Measurements from ENCODE around the gene PHKA2.

GRCh38 chrX:18949944-18950301, 34.0 kb downstream of the PHKA2 start:
- no peak for TF ChIP-seq CTCF (IDR thresholded peaks at IDR 0.05; ENCODE audit: low read depth, low read length, missing input control)
- TF ChIP-seq SP1 (IDR thresholded peaks at IDR 0.05): no peak
- no peak for TF ChIP-seq YY1 (IDR thresholded peaks at IDR 0.05)
- no peak for TF ChIP-seq GABPA (IDR thresholded peaks at IDR 0.05 in 1 of 2, conservative IDR thresholded peaks at IDR 0.05 in 1 of 2)
- TF ChIP-seq RAD21 (IDR thresholded peaks at IDR 0.05): no peak
- TF ChIP-seq JUND (IDR thresholded peaks at IDR 0.05): no peak
- TF ChIP-seq TAF1 (conservative IDR thresholded peaks at IDR 0.05): no peak
- no peak for TF ChIP-seq REST (IDR thresholded peaks at IDR 0.05)
- no peak for TF ChIP-seq FOXA1 (IDR thresholded peaks at IDR 0.05)
- no peak for TF ChIP-seq MAX (IDR thresholded peaks at IDR 0.05)
- no peak for TF ChIP-seq EGR1 (IDR thresholded peaks at IDR 0.05; ENCODE audit: low read depth in 2 of 2)

Data from liver (tissue), 3 donors.